Liver (tissue), 3 donors: Measurements from ENCODE around the gene ASIC1.

Source experiments
- ATF3 ChIP-seq: IDR thresholded peaks from 2 replicates; pipeline ENCODE4 v1.6.1; 2016; ENCODE audit warnings: antibody characterized with exemption
- CTCF ChIP-seq: fragments of 150-350 bp; IDR thresholded peaks from 2 replicates; pipeline ENCODE4 v1.5.1; 2017; ENCODE audit warnings: improper control_type of control experiment, low read depth, low read length; ENCODE audit not compliant: missing input control
- EGR1 ChIP-seq, 2 donors: IDR thresholded peaks; 2 replicates each; pipeline ENCODE4 v1.6.1; 2016 to 2018; ENCODE audit warnings: antibody characterized with exemption in 2 of 2, low read depth in 2 of 2
- HNF4A ChIP-seq, 2 donors: conservative IDR thresholded peaks; 2 replicates each; pipeline ENCODE4 v1.6.1; 2016; ENCODE audit warnings: antibody characterized with exemption in 2 of 2, mild to moderate bottlenecking in 2 of 2
- JUND ChIP-seq, 2 donors: IDR thresholded peaks; 2 replicates each; pipeline ENCODE4 v1.6.1; 2016; ENCODE audit warnings: antibody characterized with exemption in 2 of 2
- MAX ChIP-seq: IDR thresholded peaks from 2 replicates; pipeline ENCODE4 v1.6.1; 2016; ENCODE audit warnings: antibody characterized with exemption
- REST ChIP-seq: IDR thresholded peaks from 2 replicates; pipeline ENCODE4 v1.6.1; 2016; ENCODE audit warnings: antibody characterized with exemption, mild to moderate bottlenecking
- YY1 ChIP-seq: IDR thresholded peaks from 2 replicates; pipeline ENCODE4 v1.6.1; 2016; ENCODE audit warnings: antibody characterized with exemption, mild to moderate bottlenecking
- ZBTB33 ChIP-seq: IDR thresholded peaks from 2 replicates; pipeline ENCODE4 v1.6.1; 2016; ENCODE audit warnings: antibody characterized with exemption
- donor health status: healthy.
- donor health status: healthy.

GRCh38 chr12:50052544-50052943 is 4.9 kb upstream of the ASIC1 start:
- no peak for TF ChIP-seq CTCF
- no peak for TF ChIP-seq YY1
- TF ChIP-seq REST, result no peak
- TF ChIP-seq MAX, result no peak
- no peak for TF ChIP-seq ATF3
- no peak for TF ChIP-seq JUND (IDR thresholded peaks at IDR 0.05)
- TF ChIP-seq HNF4A (conservative IDR thresholded peaks at IDR 0.05), result no peak
- no peak for TF ChIP-seq ZBTB33
- no peak for TF ChIP-seq EGR1 (IDR thresholded peaks at IDR 0.05; ENCODE audit: low read depth in 2 of 2)
